Islet precursor cell (in vitro differentiated cells): ENCODE results near the gene CTNND1.
A peak's percentile ranks its signal among the peaks of the same experiment; 100 is the strongest.
"Not testable (repeated sequence)": the region's sequence is repeated elsewhere in the genome, so short reads cannot be mapped to it uniquely, and the experiment has no call there.

Source experiments
- DNase-seq: peaks from one replicate; pipeline ENCODE4 v3.0.0-alpha.2; 2018

CTNND1 gene

GRCh38 chr11:57793351-57794115 lies 31.9 kb downstream of the CTNND1 start:
- no peak for DNase-seq

GRCh38 chr11:57798905-57799559 lies 37.4 kb downstream of the CTNND1 start:
- peak; percentile 88 for DNase-seq

GRCh38 chr11:57800444-57801182 lies 39.0 kb downstream of the CTNND1 start:
- DNase-seq = peak; percentile 76

GRCh38 chr11:57801183-57801485 lies 39.5 kb downstream of the CTNND1 start:
- no peak for DNase-seq

- no peak for DNase-seq
Measured at GRCh38 chr11:57802411-57802810, 40.8 kb downstream of the CTNND1 start.

- no peak for DNase-seq
Measured at GRCh38 chr11:57804466-57804865, 42.9 kb downstream of the CTNND1 start.

GRCh38 chr11:57805780-57806179 lies 44.2 kb downstream of the CTNND1 start:
- no peak for DNase-seq

- DNase-seq = no peak
Measured at GRCh38 chr11:57812634-57813033, 51.0 kb downstream of the CTNND1 start.

- DNase-seq = no peak
Measured at GRCh38 chr11:57815476-57815875, 53.9 kb downstream of the CTNND1 start.

GRCh38 chr11:57815877-57816276 lies 54.3 kb downstream of the CTNND1 start:
- no peak for DNase-seq

- no peak for DNase-seq
Measured at GRCh38 chr11:57818812-57819211, 57.2 kb downstream of the CTNND1 start.

- DNase-seq = no peak
Measured at GRCh38 chr11:57819252-57819979, 57.8 kb downstream of the CTNND1 start.

- DNase-seq = no peak
Measured at GRCh38 chr11:57823859-57824258, 62.3 kb downstream of the CTNND1 start.

- no peak for DNase-seq
Measured at GRCh38 chr11:57834852-57835251, 73.2 kb downstream of the CTNND1 start.

- DNase-seq = not testable (repeated sequence)
Measured at GRCh38 chr11:57838609-57839008, 77.0 kb downstream of the CTNND1 start.

GRCh38 chr11:57842873-57843272 lies 81.3 kb downstream of the CTNND1 start:
- DNase-seq = no peak

- no peak for DNase-seq
Measured at GRCh38 chr11:57867966-57868365, 106.4 kb downstream of the CTNND1 start.

- DNase-seq = no peak
Measured at GRCh38 chr11:57868491-57868890, 106.9 kb downstream of the CTNND1 start.
